ENCODE measurements around the gene SELENOH. TPM values are rescaled to one million over a fixed set of nuclear protein-coding genes. Genes with fewer than 3 reads are reported as not detected.
A peak's percentile ranks its signal among the peaks of the same experiment; 100 is the strongest.

Gene SELENOH
- total RNA-seq, 4 donors from 2014 or later: 78.2 to 117 (median 102) TPM

GRCh38 chr11:57728829-57729228 lies 12.5 kb upstream of the SELENOH start:
- H3K36me3 ChIP-seq: no peaks in the 10 kb centered on the region
- in situ Hi-C loops (cut with MboI; ENCODE audit: low pct_ligation_motif_present in 1 of 4, low pct_unique_long_range_greater_than_20kb in 1 of 4, low sequenced_read_pairs in 3 of 4) (no loop called here), intact Hi-C loops (cut with DNase I; ENCODE audit: low total_unique reads) (no loop called here)
- no peak overlapping the region for H3K27ac ChIP-seq
- no peak for DNase-seq
- no peaks in the 10 kb centered on the region for H3K27me3 ChIP-seq
- H3K9me3 ChIP-seq: no peaks in the 10 kb centered on the region
- no peak overlapping the region for H3K4me3 ChIP-seq
- peaks cover 0 to 4% (median 0%) of the 10 kb centered on the region in 4 donors for H3K4me1 ChIP-seq
- TF ChIP-seq POLR2A (IDR thresholded peaks at IDR 0.05): no peak
- no peak for TF ChIP-seq CTCF (IDR thresholded peaks at IDR 0.05)
- no peak for TF ChIP-seq POLR2AphosphoS5 (IDR thresholded peaks at IDR 0.05)
- TF ChIP-seq EP300 (IDR thresholded peaks at IDR 0.05; ENCODE audit: low read depth): no peak
- 69 to 73% methylated on average over 4 to 7 of the region's 7 CpGs for WGBS, 2 donors (ENCODE audit: low coverage in 1 of 2)

- in situ Hi-C loops (cut with MboI; ENCODE audit: low pct_ligation_motif_present in 1 of 4, low pct_unique_long_range_greater_than_20kb in 1 of 4, low sequenced_read_pairs in 3 of 4): no loop called here
- no peak overlapping the region for H3K27ac ChIP-seq
- DNase-seq: no peak
- H3K4me3 ChIP-seq: no peak overlapping the region
- H3K4me1 ChIP-seq: peaks cover 0 to 4% (median 0%) of the 10 kb centered on the region in 4 donors
- no peaks in the 10 kb centered on the region for H3K36me3 ChIP-seq
- no peaks in the 10 kb centered on the region for H3K27me3 ChIP-seq
- no peaks in the 10 kb centered on the region for H3K9me3 ChIP-seq
- WGBS, 2 donors (ENCODE audit: low coverage in 1 of 2): 91 to 95% methylated on average over 7 of the region's 7 CpGs
- intact Hi-C loops (cut with DNase I; ENCODE audit: low total_unique reads): no loop called here
- TF ChIP-seq POLR2AphosphoS5 (IDR thresholded peaks at IDR 0.05) (no peak), EP300 (IDR thresholded peaks at IDR 0.05; ENCODE audit: low read depth) (no peak), POLR2A (IDR thresholded peaks at IDR 0.05) (no peak), CTCF (IDR thresholded peaks at IDR 0.05) (no peak)
These were observed 11.8 kb upstream of the SELENOH start for GRCh38 chr11:57729479-57729878.

GRCh38 chr11:57732661-57733060 lies 8.6 kb upstream of the SELENOH start:
- peaks cover 0 to 14% (median 6%) of the 10 kb centered on the region in 4 donors for H3K4me1 ChIP-seq
- no peak overlapping the region for H3K27ac ChIP-seq
- 92 to 100% methylated on average over 1 of the region's 1 CpG for WGBS, 2 donors (ENCODE audit: low coverage in 1 of 2)
- no peak for TF ChIP-seq POLR2AphosphoS5 (IDR thresholded peaks at IDR 0.05)
- TF ChIP-seq CTCF (IDR thresholded peaks at IDR 0.05): no peak
- no peak for TF ChIP-seq POLR2A (IDR thresholded peaks at IDR 0.05)
- TF ChIP-seq EP300 (IDR thresholded peaks at IDR 0.05; ENCODE audit: low read depth): no peak
- H3K4me3 ChIP-seq: no peak overlapping the region
- no peaks in the 10 kb centered on the region for H3K9me3 ChIP-seq
- peaks cover 0 to under 1% (median 0%) of the 10 kb centered on the region in 4 donors for H3K36me3 ChIP-seq
- no peak for DNase-seq
- intact Hi-C loops (cut with DNase I; ENCODE audit: low total_unique reads): no loop called here
- in situ Hi-C loops (cut with MboI; ENCODE audit: low pct_ligation_motif_present in 1 of 4, low pct_unique_long_range_greater_than_20kb in 1 of 4, low sequenced_read_pairs in 3 of 4): no loop called here
- H3K27me3 ChIP-seq: no peaks in the 10 kb centered on the region

GRCh38 chr11:57735619-57736298 lies 5.5 kb upstream of the SELENOH start:
- DNase-seq: peak; percentile 32

More at GRCh38 chr11:57735619-57736298, 5.5 kb upstream of the SELENOH start:
- no peak overlapping the region for H3K4me3 ChIP-seq
- TF ChIP-seq CTCF (IDR thresholded peaks at IDR 0.05) (no peak), POLR2AphosphoS5 (IDR thresholded peaks at IDR 0.05) (peak in 2 of 3 donors; percentile 43 to 47)
- in situ Hi-C loops (cut with MboI; ENCODE audit: low pct_ligation_motif_present in 1 of 4, low pct_unique_long_range_greater_than_20kb in 1 of 4, low sequenced_read_pairs in 3 of 4) (no loop called here), intact Hi-C loops (cut with DNase I; ENCODE audit: low total_unique reads) (no loop called here)
- 15 to 48% methylated on average over 2 to 3 of the region's 3 CpGs for WGBS, 2 donors (ENCODE audit: low coverage in 1 of 2)
- H3K9me3 ChIP-seq: no peaks in the 10 kb centered on the region
- H3K27ac ChIP-seq: peak overlapping the region; percentile 9 to 71 (median 56)
- H3K4me1 ChIP-seq: peaks cover 0 to 21% (median 6%) of the 10 kb centered on the region in 4 donors
- H3K27me3 ChIP-seq: no peaks in the 10 kb centered on the region
- H3K36me3 ChIP-seq: peaks cover 0 to 16% (median 0%) of the 10 kb centered on the region in 4 donors
